CD4-positive, alpha-beta T cell (primary cell): ENCODE results near the gene ZNF428. TPM values are rescaled to one million over a fixed set of nuclear protein-coding genes. Genes with fewer than 3 reads are reported as not detected.

ENCODE experiments used
- ATAC-seq: fragments of 200-7000 bp; cut with Tn5 transposase; one replicate; pipeline ENCODE4 v1.10.0; 2022; ENCODE audit warnings: mild to moderate bottlenecking; ENCODE audit not compliant: poor library complexity
- CTCF ChIA-PET: fragments of 350-600 bp; sonication (Branson Sonifier 250); formaldehyde crosslinking; loops from one replicate; lab custom pipeline; 2021; ENCODE audit warnings: antibody characterized with exemption, inconsistent platforms; lab: Charles Lee
- POLR2A ChIA-PET: fragments of 350-600 bp; sonication (Branson Sonifier 250); formaldehyde crosslinking; loops from one replicate; lab custom pipeline; 2021; ENCODE audit warnings: antibody characterized with exemption, inconsistent platforms; lab: Charles Lee
- DNase-seq, 14 experiments: peaks; one replicate each; pipeline ENCODE4 v3.0.0-alpha.2; 2013 to 2020; ENCODE audit warnings: mixed read lengths in 2 of 14
- H3K27ac ChIP-seq, 2 donors: one replicate each; pipeline versions ENCODE4 v1.5.1 to v1.7.0; 2013; ENCODE audit warnings: low read length in 2 of 2, low read depth in 1 of 2, mild to moderate bottlenecking in 1 of 2
- H3K27me3 ChIP-seq, 2 experiments: 1 replicate in 1 of 2; 2 replicates in 1 of 2; pipeline versions ENCODE4 v1.6.1 to v1.7.0; 2013; ENCODE audit warnings: low read length in 2 of 2, control low read depth in 1 of 2, mild to moderate bottlenecking in 1 of 2, moderate library complexity in 1 of 2; ENCODE audit not compliant: insufficient read depth in 2 of 2, control insufficient read depth in 1 of 2
- H3K36me3 ChIP-seq: one replicate; pipeline ENCODE4 v1.6.1; 2013; ENCODE audit warnings: low read length, control low read depth; ENCODE audit not compliant: insufficient read depth
- H3K4me1 ChIP-seq: one replicate; pipeline ENCODE4 v1.6.1; 2013; ENCODE audit warnings: low read length, control low read depth; ENCODE audit not compliant: insufficient read depth
- H3K4me3 ChIP-seq: one replicate; pipeline ENCODE4 v1.5.1; 2013; ENCODE audit warnings: mild to moderate bottlenecking, low read length, moderate library complexity
- H3K9me3 ChIP-seq, 2 experiments: 1 replicate in 1 of 2; 2 replicates in 1 of 2; pipeline versions ENCODE4 v1.6.1 to v1.7.0; 2013; ENCODE audit warnings: low read length in 2 of 2, mild to moderate bottlenecking in 2 of 2, control low read depth in 1 of 2, moderate library complexity in 1 of 2; ENCODE audit not compliant: control insufficient read depth in 1 of 2, insufficient read depth in 1 of 2
- H3K27ac Mint-ChIP-seq: one replicate; pipeline ENCODE4 v1.8.0; 2020; ENCODE audit warnings: mixed read lengths
- H3K27me3 Mint-ChIP-seq: one replicate; pipeline ENCODE4 v1.8.0; 2021; ENCODE audit warnings: mixed read lengths
- H3K36me3 Mint-ChIP-seq: one replicate; pipeline ENCODE4 v1.8.0; 2021; ENCODE audit warnings: low read depth, mixed read lengths
- H3K4me1 Mint-ChIP-seq: one replicate; pipeline ENCODE4 v1.8.0; 2021; ENCODE audit warnings: low read depth, mixed read lengths
- H3K4me3 Mint-ChIP-seq: one replicate; pipeline ENCODE4 v1.8.0; 2020; ENCODE audit warnings: mild to moderate bottlenecking, mixed read lengths
- H3K9me3 Mint-ChIP-seq: one replicate; pipeline ENCODE4 v1.8.0; 2020; ENCODE audit warnings: mixed read lengths
- CTCF ChIP-seq: fragments of 200-600 bp; IDR thresholded peaks from one replicate; pipeline ENCODE4 v1.8.0; 2022; ENCODE audit warnings: antibody characterized with exemption, mild to moderate bottlenecking
- intact Hi-C, 2 experiments: fragments of 100-400 bp; cut with DNase I in 1 of 2; cut with micrococcal nuclease in 1 of 2; formaldehyde crosslinking; loops; one replicate each; pipeline versions ENCODE4 v1.15.1 to v1.9.0; 2023 to 2025; cut with DNase I, micrococcal nuclease
- total RNA-seq, 174 experiments: library from RNA in 2 of 174; stranded (reverse) in 2 of 174; gene quantifications; one replicate each; pipeline ENCODE4 v1.2.3 and lab custom pipeline; 2021 to 2026

The ZNF428 gene
- total RNA-seq, 2 experiments from 2014 or later = 22.3 to 24.8 TPM

- intact Hi-C loops = no loop called here
- Mint-ChIP-seq H3K27ac (no peak overlapping the region), H3K27me3 (peaks cover 33% of the 10 kb centered on the region), H3K36me3 (no peaks in the 10 kb centered on the region), H3K4me3 (peak overlapping the region; percentile 84), H3K4me1 (peaks cover 13% of the 10 kb centered on the region), H3K9me3 (no peaks in the 10 kb centered on the region)
- no peak for TF ChIP-seq CTCF
- peaks cover 18% of the 10 kb centered on the region for H3K4me1 ChIP-seq
- DNase-seq (no peak), ATAC-seq (no peak)
- H3K9me3 ChIP-seq = peaks cover 0 to 4% of the 10 kb centered on the region in 2 experiments
- ChIA-PET CTCF (interaction anchor here (0.8 kb wide), 1 partner anchor 46 kb away, joined by 4 read pairs; no protein-coding TSS in a partner anchor), POLR2A (interaction anchor here (0.5 to 1.4 kb wide), 3 partner anchors 28 to 175 kb away, joined by 3 to 4 read pairs (median 4); no protein-coding TSS in a partner anchor)
- H3K27ac ChIP-seq = no peak overlapping the region
- H3K4me3 ChIP-seq = peak overlapping the region; percentile 57
- H3K36me3 ChIP-seq = no peaks in the 10 kb centered on the region
- peaks cover 6 to 20% of the 10 kb centered on the region in 2 experiments for H3K27me3 ChIP-seq
Measured at GRCh38 chr19:43640424-43640757, 21.0 kb upstream of the ZNF428 start.

- ChIA-PET POLR2A (interaction anchor here (0.5 to 1.4 kb wide), 3 partner anchors 28 to 175 kb away, joined by 3 to 4 read pairs (median 4); no protein-coding TSS in a partner anchor), CTCF (no interaction called here)
- no peaks in the 10 kb centered on the region for H3K36me3 ChIP-seq
- no peak within 1 kb of the TSS for H3K27ac ChIP-seq
- peak; percentile 23 to 84 (median 46) for DNase-seq
- no peaks in the 10 kb centered on the region for H3K9me3 Mint-ChIP-seq
- H3K27me3 ChIP-seq = peaks cover 6 to 26% of the 10 kb centered on the region in 2 experiments
- H3K27ac Mint-ChIP-seq = no peak within 1 kb of the TSS
- peak; percentile 86 for ATAC-seq
- TF ChIP-seq CTCF = no peak
- H3K4me3 Mint-ChIP-seq = peak within 1 kb of the TSS; percentile 85
- intact Hi-C loops = loop anchor here in 1 of 2 experiments (2.0 kb wide), 1 partner anchor 29 kb away; no protein-coding TSS in a partner anchor
- peak within 1 kb of the TSS; percentile 57 for H3K4me3 ChIP-seq
- peaks cover 13% of the 10 kb centered on the region for H3K4me1 Mint-ChIP-seq
- H3K27me3 Mint-ChIP-seq = peaks cover 33% of the 10 kb centered on the region
- H3K9me3 ChIP-seq = peaks cover 0 to 4% of the 10 kb centered on the region in 2 experiments
- peaks cover 18% of the 10 kb centered on the region for H3K4me1 ChIP-seq
- no peaks in the 10 kb centered on the region for H3K36me3 Mint-ChIP-seq
Measured at GRCh38 chr19:43639519-43640423, 20.3 kb upstream of the ZNF428 start, which contains the start of gene CADM4. Gene CADM4 (minus strand): TSS chr19:43639850. CDS start chr19:43639790, 60 bp downstream.

- no peak overlapping the region for H3K4me3 ChIP-seq
- no peak overlapping the region for H3K27ac Mint-ChIP-seq
- H3K9me3 Mint-ChIP-seq = no peaks in the 10 kb centered on the region
- intact Hi-C loops = loop anchor here in 1 of 2 experiments (2.0 kb wide), 1 partner anchor 30 kb away; no protein-coding TSS in a partner anchor
- no peak for TF ChIP-seq CTCF
- H3K27ac ChIP-seq = no peak overlapping the region
- POLR2A ChIA-PET = interaction anchor here (1.4 kb wide), 1 partner anchor 76 kb away, joined by 4 read pairs; no protein-coding TSS in a partner anchor
- peaks cover 13% of the 10 kb centered on the region for H3K4me1 Mint-ChIP-seq
- ATAC-seq = no peak
- H3K9me3 ChIP-seq = peaks cover 0 to 4% of the 10 kb centered on the region in 2 experiments
- peaks cover 18% of the 10 kb centered on the region for H3K4me1 ChIP-seq
- CTCF ChIA-PET = no interaction called here
- peaks cover 33% of the 10 kb centered on the region for H3K27me3 Mint-ChIP-seq
- DNase-seq = peak in 1 of 14 experiments; percentile 41
- H3K27me3 ChIP-seq = peaks cover 8 to 27% of the 10 kb centered on the region in 2 experiments
- H3K36me3 Mint-ChIP-seq = no peaks in the 10 kb centered on the region
- H3K4me3 Mint-ChIP-seq = peak overlapping the region; percentile 85
- no peaks in the 10 kb centered on the region for H3K36me3 ChIP-seq
Measured at GRCh38 chr19:43638995-43639518, 19.6 kb upstream of the ZNF428 start.
